ENCODE measurements around the gene KBTBD2.
"Not testable (repeated sequence)": the region's sequence is repeated elsewhere in the genome, so short reads cannot be mapped to it uniquely, and the experiment has no call there.

The KBTBD2 gene

DNA sequence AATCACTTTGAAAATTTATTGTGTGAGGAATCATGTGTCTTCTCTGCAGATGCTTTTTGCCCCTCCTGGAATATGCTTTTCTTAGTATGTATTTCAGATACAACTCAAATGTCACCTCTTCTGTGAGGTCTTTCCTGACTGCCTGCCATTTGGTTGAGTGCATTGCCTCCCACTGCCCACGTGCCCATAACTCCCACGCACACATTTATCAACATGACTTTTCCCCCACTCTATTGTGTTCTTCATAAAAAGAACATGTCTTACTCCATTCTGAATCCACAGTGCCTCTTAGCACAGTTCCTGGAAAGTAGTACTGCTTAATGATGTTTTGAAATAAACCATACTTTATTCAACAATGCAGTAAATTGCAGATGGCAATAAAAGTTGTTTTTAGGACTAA, 42.9 kb downstream of the KBTBD2 start:
- not testable (repeated sequence) for DNase-seq

DNA sequence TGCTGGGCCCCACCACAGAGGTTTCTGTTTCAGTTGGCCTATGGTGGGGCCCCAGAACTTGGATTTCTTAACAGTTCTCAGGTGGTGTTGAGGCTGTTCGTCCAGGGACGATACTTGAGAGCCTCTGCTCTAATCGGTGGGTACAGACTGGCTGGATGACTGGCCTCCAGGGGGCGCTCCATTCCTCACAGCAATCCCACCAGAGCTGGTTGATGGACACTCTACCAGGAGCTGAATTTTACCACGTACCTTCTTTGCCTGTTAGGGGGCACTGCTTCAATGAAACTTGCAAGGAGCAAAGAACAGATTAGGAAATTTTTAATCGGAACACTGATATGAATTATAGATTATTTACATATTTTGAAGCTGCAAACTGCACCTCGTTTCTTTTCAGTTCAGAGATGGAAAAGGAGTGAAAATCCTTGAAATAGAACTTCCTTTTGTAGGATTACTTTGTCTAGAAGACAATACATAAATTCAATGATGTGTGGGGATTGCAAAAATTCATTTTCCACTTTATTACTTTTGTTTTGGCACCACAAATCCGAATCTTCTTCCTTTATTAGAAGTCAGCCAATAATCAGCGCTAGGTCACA, 44.8 kb downstream of the KBTBD2 start:
- no peak for DNase-seq

DNA sequence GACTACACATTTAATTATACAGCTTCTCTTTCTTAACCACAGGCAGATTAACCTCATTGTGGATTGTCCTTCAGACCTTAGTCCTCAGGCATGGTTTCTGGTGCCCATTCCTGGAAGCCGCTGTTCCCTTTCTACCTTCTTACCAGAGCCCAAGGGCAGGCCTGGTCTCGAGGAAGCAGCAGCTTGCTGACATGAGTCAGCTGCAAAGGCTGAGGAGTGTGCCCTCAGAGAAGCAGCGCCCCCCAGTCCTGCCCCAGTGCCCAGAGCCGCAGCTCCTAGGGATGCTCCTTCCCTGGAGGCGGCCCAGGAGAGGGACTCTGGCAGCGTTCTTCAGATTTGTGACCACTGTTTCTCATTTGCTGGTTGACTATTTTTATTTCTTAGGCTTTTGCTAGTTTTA, 46.8 kb downstream of the KBTBD2 start:
- not testable (repeated sequence) for DNase-seq

DNA sequence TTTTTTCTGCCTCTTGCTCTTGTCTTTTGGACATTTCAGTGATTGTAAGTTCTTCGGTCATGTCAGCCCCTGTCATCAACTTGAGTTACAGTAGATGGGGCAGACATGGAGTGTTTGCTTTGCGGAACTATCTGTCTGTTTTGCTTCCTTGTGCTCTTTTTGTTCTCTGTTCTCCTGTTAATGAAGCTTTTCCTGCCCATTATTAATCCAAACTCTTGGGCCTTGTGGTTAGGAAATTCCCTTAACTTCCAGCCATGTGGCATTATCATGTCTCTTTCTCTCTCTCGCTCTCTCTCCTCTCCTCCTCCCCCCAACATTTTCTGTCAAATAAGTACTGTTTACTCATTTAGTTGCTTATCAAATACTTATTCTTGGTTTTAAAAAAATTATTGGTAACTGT, 47.8 kb downstream of the KBTBD2 start:
- not testable (repeated sequence) for DNase-seq

DNA sequence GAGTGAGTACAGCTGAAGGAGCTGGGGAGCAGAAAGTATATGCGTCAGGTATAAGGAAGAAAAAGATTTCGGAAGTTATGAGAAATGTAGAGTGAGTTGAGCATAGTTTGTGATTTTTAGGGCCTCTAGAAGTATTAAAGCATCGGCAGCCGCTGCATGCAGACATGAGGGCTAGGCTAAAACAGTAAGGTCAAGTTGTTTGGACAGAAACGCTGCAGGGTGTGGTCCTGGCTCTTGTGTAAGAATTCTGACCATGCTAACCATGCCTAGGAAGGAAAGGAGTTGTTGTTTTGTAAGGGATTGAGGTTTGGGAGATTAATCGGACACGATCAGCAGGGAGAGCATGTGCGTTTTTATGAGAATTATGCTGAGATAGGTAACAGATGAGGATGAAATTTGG, 51.7 kb downstream of the KBTBD2 start:
- DNase-seq, result not testable (repeated sequence)

- not testable (repeated sequence) for DNase-seq
Measured at GRCh38 chr7:32828996-32829752, 62.4 kb downstream of the KBTBD2 start.
